Heart left ventricle (tissue), 16 donors: ENCODE results near the gene SLC9C1. TPM values are rescaled to one million over a fixed set of nuclear protein-coding genes. Genes with fewer than 3 reads are reported as not detected.

ENCODE experiments used
- ATAC-seq, 4 donors: fragments of 200-7000 bp; cut with Tn5 transposase; one replicate each; pipeline ENCODE4 v1.9.1; 2020 to 2022; ENCODE audit warnings: moderate library complexity in 4 of 4, mild to moderate bottlenecking in 3 of 4, moderate number of reproducible peaks in 1 of 4
- DNase-seq, 5 donors: peaks; one replicate each; pipeline ENCODE4 v3.0.0-alpha.2; 2020
- H3K27ac ChIP-seq, 12 donors: fragments of 200-600 bp; sonication (generic) in 4 of 12; one replicate each; pipeline versions ENCODE4 v1.5.0 to v1.8.0; 2016 to 2022; ENCODE audit warnings: mild to moderate bottlenecking in 2 of 12
- H3K27me3 ChIP-seq, 9 donors: fragments of 200-600 bp; sonication (generic) in 2 of 9; one replicate each; pipeline versions ENCODE4 v1.5.1 to v1.8.0; 2016 to 2022; ENCODE audit warnings: mild to moderate bottlenecking in 3 of 9
- H3K36me3 ChIP-seq, 9 donors: fragments of 200-600 bp; sonication (generic) in 2 of 9; one replicate each; pipeline versions ENCODE4 v1.5.0 to v1.8.0; 2018 to 2022; ENCODE audit warnings: mild to moderate bottlenecking in 2 of 9
- H3K4me1 ChIP-seq, 12 donors: fragments of 200-600 bp; sonication (generic) in 4 of 12; one replicate each; pipeline versions ENCODE4 v1.5.0 to v1.8.0; 2016 to 2022; ENCODE audit warnings: mild to moderate bottlenecking in 3 of 12
- H3K4me3 ChIP-seq, 12 donors: fragments of 200-600 bp; sonication (generic) in 4 of 12; one replicate each; pipeline versions ENCODE4 v1.5.0 to v1.8.0; 2017 to 2022; ENCODE audit warnings: mild to moderate bottlenecking in 9 of 12, moderate library complexity in 4 of 12
- H3K9me3 ChIP-seq, 12 donors: fragments of 200-600 bp; sonication (generic) in 4 of 12; one replicate each; pipeline versions ENCODE4 v1.5.0 to v1.8.0; 2016 to 2022; ENCODE audit warnings: mild to moderate bottlenecking in 1 of 12
- POLR2A ChIP-seq, 2 donors: fragments of 450-650 bp; IDR thresholded peaks; one replicate each; pipeline ENCODE4 v1.6.1; 2017; ENCODE audit warnings: antibody characterized with exemption in 2 of 2, mild to moderate bottlenecking in 2 of 2, moderate library complexity in 2 of 2
- WGBS, 4 donors: extraction: QIAGEN DNeasy Blood & Tissue Kit in 2 of 4; methylation state at CpG; one replicate each; pipeline versions ENCODE4 v1.1.5 to v1.1.7; 2013 to 2018; 5-methylcytosine and 5-hydroxymethylcytosine counted together
- intact Hi-C, 10 donors: fragments of 100-400 bp; cut with DNase I; formaldehyde crosslinking; loops; one replicate each; pipeline versions ENCODE4 v1.11.1 to v1.14.2; 2022
- polyA plus RNA-seq, 2 donors: library from polyadenylated mRNA; stranded (reverse); fragments of 200-250 nt; gene quantifications; one replicate each; pipeline ENCODE4 v1.2.3, GENCODE V29; 2013
- total RNA-seq, 9 donors: library from RNA; depleted of rRNA in 2 of 9; stranded (reverse); fragments of >200 nt in 2 of 9; fragmentation: NEBNext Ultra II Directional in 3 of 9; extraction: Animal tissue kit (Norgen Biotek cat#: 25700) in 3 of 9; gene quantifications; one replicate each; pipeline versions ENCODE4 v1.1.0 to v1.2.4, GENCODE V29; 2016 to 2023
- TF ChIP-seq, protein P1 (sequence below), 12 donors: fragments of 200-600 bp; sonication (generic) in 4 of 12; IDR thresholded peaks; one replicate each; pipeline versions ENCODE4 v1.5.0 to v1.8.0; 2018 to 2022; ENCODE audit warnings: antibody characterized with exemption in 12 of 12, mild to moderate bottlenecking in 5 of 12
- donor health status: ischemic (EF 13 %, LVEDD 7.1; RV severe dilation, severe dysfunction).
- donor health status: healthy with polysubstance abuse.
- donor health status: DM: no; HTN: yes; CAD: no.
- donor health status: DM: no; HTN: no; CAD: no.
- donor health status: ischemic (EF 25% LVEDD 6.9; RV normal size, moderate dysfunction).
- donor health status: ischemic (EF 25% LVEDD 5.7; RV mildly dilated, moderate dysfunction).
- donor health status: healthy.
- donor health status: DM: yes; HTN: yes; CAD: no.
- donor health status: ischemic (EF 35%, LVEDD 5.7; RV mildly dilated, moderate dysfunction).
- donor health status: nonischemic (EF 11% LVEDD 7.7; RV severe dilation, severe dysfunction).
- donor health status: DM: yes; HTN: yes; CAD: no.
- donor health status: PGD.
- donor health status: ischemic (EF 29% LVEDD 5.4; RV normal size, mild dysfunction).
- donor health status: nonischemic (EF 23%, LVEDD 6.1; RV moderate dilation, normal function).

SLC9C1 gene
- total and polyA plus RNA-seq, 11 donors: 0.11 to 3.8 (median 1.4) TPM

DNA sequence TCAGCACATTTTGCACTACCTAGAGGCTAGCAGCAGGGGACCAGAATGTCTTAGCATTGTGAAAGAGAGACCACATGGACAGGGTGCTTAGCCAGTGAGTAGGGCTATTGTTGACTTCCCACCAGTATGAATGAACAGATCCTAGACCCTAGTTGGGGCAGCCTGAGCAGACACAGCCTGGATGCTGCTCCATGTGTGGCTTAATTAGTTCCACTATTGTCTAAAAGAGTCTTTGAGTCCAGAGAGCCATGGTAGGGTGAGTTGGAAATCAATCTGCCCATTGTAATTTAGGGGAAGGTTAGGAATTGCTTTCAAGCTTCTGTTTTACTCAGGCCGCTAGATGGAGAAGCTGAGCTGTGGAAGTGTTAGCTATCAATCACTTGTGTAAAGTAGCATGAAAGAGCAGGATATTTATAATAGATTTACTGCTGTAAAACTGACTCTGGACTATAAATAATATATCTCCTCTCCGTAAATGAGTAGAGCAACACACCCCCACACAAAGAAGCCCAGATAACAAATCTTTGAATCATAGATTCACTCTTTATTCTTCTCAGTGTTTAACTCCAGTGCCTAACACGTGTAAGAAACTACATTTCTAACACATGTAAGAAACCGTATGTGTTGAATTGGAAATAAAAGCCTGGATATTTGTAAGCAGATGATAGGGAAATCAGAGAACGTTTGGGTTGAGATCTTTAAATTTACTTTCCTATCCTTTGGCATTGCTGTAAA lies 156.9 kb downstream of the SLC9C1 start:
- ATAC-seq (peak in 3 of 4 donors; percentile 38 to 63 (median 57)), DNase-seq (no peak)
- TF ChIP-seq POLR2A (IDR thresholded peaks at IDR 0.05): no peak
- TF ChIP-seq, protein P1, sequence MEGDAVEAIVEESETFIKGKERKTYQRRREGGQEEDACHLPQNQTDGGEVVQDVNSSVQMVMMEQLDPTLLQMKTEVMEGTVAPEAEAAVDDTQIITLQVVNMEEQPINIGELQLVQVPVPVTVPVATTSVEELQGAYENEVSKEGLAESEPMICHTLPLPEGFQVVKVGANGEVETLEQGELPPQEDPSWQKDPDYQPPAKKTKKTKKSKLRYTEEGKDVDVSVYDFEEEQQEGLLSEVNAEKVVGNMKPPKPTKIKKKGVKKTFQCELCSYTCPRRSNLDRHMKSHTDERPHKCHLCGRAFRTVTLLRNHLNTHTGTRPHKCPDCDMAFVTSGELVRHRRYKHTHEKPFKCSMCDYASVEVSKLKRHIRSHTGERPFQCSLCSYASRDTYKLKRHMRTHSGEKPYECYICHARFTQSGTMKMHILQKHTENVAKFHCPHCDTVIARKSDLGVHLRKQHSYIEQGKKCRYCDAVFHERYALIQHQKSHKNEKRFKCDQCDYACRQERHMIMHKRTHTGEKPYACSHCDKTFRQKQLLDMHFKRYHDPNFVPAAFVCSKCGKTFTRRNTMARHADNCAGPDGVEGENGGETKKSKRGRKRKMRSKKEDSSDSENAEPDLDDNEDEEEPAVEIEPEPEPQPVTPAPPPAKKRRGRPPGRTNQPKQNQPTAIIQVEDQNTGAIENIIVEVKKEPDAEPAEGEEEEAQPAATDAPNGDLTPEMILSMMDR (IDR thresholded peaks at IDR 0.05): peak in 11 of 12 donors; percentile 32 to 64 (median 45)
- Histone ChIP-seq H3K36me3 (no peaks in the 10 kb centered on the region), H3K27ac (no peak overlapping the region), H3K4me1 (peaks cover 0 to 52% (median 0%) of the 10 kb centered on the region in 12 donors), H3K9me3 (no peaks in the 10 kb centered on the region), H3K4me3 (no peak overlapping the region), H3K27me3 (no peaks in the 10 kb centered on the region)
- intact Hi-C loops: loop anchor here in 7 of 10 donors (5.0 to 10.0 kb wide), 5 partner anchors 378 to 395 kb away; no protein-coding TSS in a partner anchor
- WGBS, 4 donors: 37 to 41% (median 39%) methylated on average over 5 of the region's 5 CpGs

DNA sequence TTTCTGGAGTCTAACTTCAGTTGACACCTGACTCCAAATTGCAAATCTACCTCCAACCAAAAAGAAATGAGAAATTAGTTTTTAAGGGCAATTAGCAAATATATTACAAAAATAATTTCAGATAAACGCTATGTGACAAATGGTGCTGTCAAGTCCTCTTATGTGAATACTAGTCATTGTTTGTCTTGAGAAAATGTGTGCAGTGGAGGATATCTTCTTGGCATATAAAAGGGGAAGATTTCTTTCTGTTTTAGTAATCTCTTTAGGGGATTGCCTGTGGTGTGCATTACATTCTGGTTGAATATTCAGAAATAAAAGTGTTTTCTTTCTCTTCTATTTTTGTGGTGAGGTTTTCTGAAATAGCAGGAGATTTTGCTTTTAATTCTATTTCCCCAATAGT lies 158.0 kb downstream of the SLC9C1 start:
- Histone ChIP-seq H3K9me3 (no peaks in the 10 kb centered on the region), H3K36me3 (no peaks in the 10 kb centered on the region), H3K27me3 (no peaks in the 10 kb centered on the region), H3K4me1 (peaks cover 0 to 52% (median 0%) of the 10 kb centered on the region in 12 donors), H3K27ac (no peak overlapping the region), H3K4me3 (no peak overlapping the region)
- DNase-seq (no peak), ATAC-seq (no peak)
- intact Hi-C loops: loop anchor here in 7 of 10 donors (5.0 to 10.0 kb wide), 5 partner anchors 379 to 396 kb away; no protein-coding TSS in a partner anchor
- TF ChIP-seq POLR2A (IDR thresholded peaks at IDR 0.05): no peak
- TF ChIP-seq, protein P1 (IDR thresholded peaks at IDR 0.05): no peak
- WGBS, 4 donors: 53 to 79% (median 73%) methylated on average over 1 of the region's 1 CpG

- no peaks in the 10 kb centered on the region for H3K9me3 ChIP-seq
- no peaks in the 10 kb centered on the region for H3K27me3 ChIP-seq
- H3K4me3 ChIP-seq: no peak overlapping the region
- ATAC-seq (no peak), DNase-seq (no peak)
- intact Hi-C loops: loop anchor here in 8 of 10 donors (5.0 to 10.0 kb wide), 5 partner anchors 380 to 398 kb away; no protein-coding TSS in a partner anchor
- H3K36me3 ChIP-seq: peaks cover 0 to 4% (median 0%) of the 10 kb centered on the region in 9 donors
- WGBS, 4 donors: 75 to 85% (median 80%) methylated on average over 8 of the region's 8 CpGs
- TF ChIP-seq, protein P1 (IDR thresholded peaks at IDR 0.05): no peak
- no peak for TF ChIP-seq POLR2A (IDR thresholded peaks at IDR 0.05)
- H3K4me1 ChIP-seq: peaks cover 0 to 55% (median 0%) of the 10 kb centered on the region in 12 donors
- H3K27ac ChIP-seq: peak overlapping the region in 1 of 12 donors; percentile 21
Measured at GRCh38 chr3:112134335-112135124, 159.5 kb downstream of the SLC9C1 start.
